ENCODE results near the gene ASIC2. TPM values are rescaled to one million over a fixed set of nuclear protein-coding genes. Genes with fewer than 3 reads are reported as not detected.

Gene ASIC2
- total RNA-seq, 1 experiment from 2014 or later, result 0.74 TPM

- Histone ChIP-seq H4K8ac (replicated peaks; ENCODE audit: insufficient read length, low read depth, low read length) (no peak overlapping the region), H3K4ac (ENCODE audit: low read depth, low read length) (no peak overlapping the region), H4K91ac (ENCODE audit: insufficient read length, low read depth, low read length) (no peak overlapping the region), H3K9me3 (ENCODE audit: control insufficient read depth, low read depth, low read length) (no peaks in the 10 kb centered on the region), H3K4me1 (ENCODE audit: insufficient read depth, low read length) (no peaks in the 10 kb centered on the region), H3K18ac (ENCODE audit: insufficient read length, low read depth, low read length) (no peak overlapping the region), H3K79me2 (ENCODE audit: insufficient read depth, low read length) (no peaks in the 10 kb centered on the region), H2BK15ac (ENCODE audit: low read depth, low read length) (no peak overlapping the region), H2AFZ (ENCODE audit: low read length) (no peak overlapping the region), H3K9ac (ENCODE audit: extremely low read depth, insufficient read length, low read length) (no peak overlapping the region), H2AK5ac (ENCODE audit: insufficient read length, low read length) (no peak overlapping the region), H3K56ac (ENCODE audit: insufficient read length, low read depth, low read length) (no peak overlapping the region), H4K5ac (ENCODE audit: insufficient read length, low read depth, low read length) (no peak overlapping the region), H3K27ac (ENCODE audit: insufficient read length, low read depth, low read length) (no peak overlapping the region), H2BK12ac (ENCODE audit: insufficient read length, low read depth, low read length) (no peak overlapping the region), H3K79me1 (ENCODE audit: insufficient read depth, low read depth, low read length, poor library complexity, severe bottlenecking) (no peaks in the 10 kb centered on the region), H3T11ph (ENCODE audit: low read length) (no peak overlapping the region), H3K14ac (ENCODE audit: insufficient read depth, low read length) (no peak overlapping the region), H2BK120ac (ENCODE audit: low read depth, low read length, poor library complexity, severe bottlenecking) (no peak overlapping the region), H2BK20ac (ENCODE audit: low read depth, low read length, poor library complexity, severe bottlenecking) (no peak overlapping the region), H3K27me3 (ENCODE audit: insufficient read depth, low read length) (no peaks in the 10 kb centered on the region), H3K4me2 (ENCODE audit: insufficient read depth, insufficient read length, low read length) (no peak overlapping the region), H3K23ac (ENCODE audit: insufficient read length, low read depth, low read length) (no peak overlapping the region), H2BK5ac (ENCODE audit: insufficient read length, low read length) (no peak overlapping the region), H4K20me1 (ENCODE audit: control insufficient read depth, insufficient read depth, insufficient read length) (no peaks in the 10 kb centered on the region), H3K23me2 (ENCODE audit: insufficient read length, low read depth, low read length, poor library complexity, severe bottlenecking) (no peaks in the 10 kb centered on the region)
- H3K9me3 Mint-ChIP-seq, result no peaks in the 10 kb centered on the region; a peak in 1 of 5 replicates
- H3K4me3 Mint-ChIP-seq, result no peak overlapping the region
- no CpG with 5 or more reads among the region's 4 CpGs for WGBS (ENCODE audit: extremely low coverage, insufficient read length, low lambda C conversion rate)
- no peak for TF ChIP-seq CTCF (conservative IDR thresholded peaks at IDR 0.05)
- no peak overlapping the region for H3K27ac Mint-ChIP-seq
- peaks cover 15% of the 10 kb centered on the region for H3K27me3 Mint-ChIP-seq (ENCODE audit: low read depth)
- no peaks in the 10 kb centered on the region for H3K36me3 Mint-ChIP-seq (ENCODE audit: insufficient read depth in 1 of 3, low read depth in 3 of 3)
- DNase-seq, result no peak
- no peaks in the 10 kb centered on the region; a peak in 1 of 4 replicates for H3K4me1 Mint-ChIP-seq
These were observed 252.6 kb downstream of the ASIC2 start for GRCh38 chr17:33040461-33040860.

All from H9 (cell line).